Activated effector memory CD4-positive, alpha-beta T cell treated with Interleukin-2 at 50 U/mL for 16 hours (primary cell): ENCODE results near the gene PDZD2.

Experiments used
- DNase-seq: peaks from one replicate; pipeline ENCODE4 v3.0.0-alpha.2; 2020

The PDZD2 gene

GRCh38 chr5:31888564-31888963, 249.6 kb downstream of the PDZD2 start:
- DNase-seq: no peak

DNA sequence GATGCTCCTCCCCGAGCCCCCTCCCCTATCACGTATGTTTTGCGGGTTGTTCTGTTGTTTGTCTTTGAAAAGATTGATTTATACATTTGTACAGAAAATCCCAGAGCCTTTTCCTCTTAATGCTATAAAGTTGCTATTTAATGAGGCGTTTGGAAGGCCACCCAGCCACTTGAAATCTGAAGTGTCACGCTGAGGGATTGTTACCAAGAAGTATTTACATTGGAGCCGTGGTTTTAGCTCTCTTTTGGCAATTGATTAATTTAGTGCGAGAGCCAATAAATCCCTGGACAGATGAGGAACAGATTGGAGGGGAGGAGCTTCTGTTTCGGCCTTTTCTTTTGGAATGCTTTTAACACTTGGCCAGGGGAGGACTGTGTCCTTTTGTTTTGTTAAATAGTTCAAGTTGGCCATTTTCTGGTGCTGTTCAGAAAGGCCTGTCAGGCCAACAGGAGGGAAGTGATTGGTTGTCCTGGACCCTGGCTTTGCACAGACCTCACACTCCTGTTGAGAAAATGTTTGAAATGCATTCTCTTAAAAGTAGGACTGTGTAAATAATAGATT, 250.2 kb downstream of the PDZD2 start:
- no peak for DNase-seq

DNA sequence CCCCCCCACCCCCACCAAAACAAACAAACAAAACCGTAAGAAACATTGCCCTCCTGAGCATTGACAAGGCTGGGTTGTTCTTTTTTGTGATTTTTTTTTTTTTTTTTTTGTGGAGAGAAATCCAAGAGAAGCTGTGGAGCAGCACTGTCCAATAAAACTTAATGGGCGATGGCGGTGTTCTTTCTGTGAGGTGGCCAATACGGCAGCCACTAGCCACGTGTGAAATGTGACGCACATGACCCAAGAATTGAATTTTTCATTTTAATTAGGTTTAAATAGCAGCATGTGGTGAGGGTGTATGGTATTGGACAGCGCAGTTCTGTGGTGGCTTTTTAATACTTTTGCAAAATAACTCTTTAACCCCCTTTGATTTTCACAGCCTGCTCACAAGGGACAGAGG, 251.1 kb downstream of the PDZD2 start:
- no peak for DNase-seq

DNA sequence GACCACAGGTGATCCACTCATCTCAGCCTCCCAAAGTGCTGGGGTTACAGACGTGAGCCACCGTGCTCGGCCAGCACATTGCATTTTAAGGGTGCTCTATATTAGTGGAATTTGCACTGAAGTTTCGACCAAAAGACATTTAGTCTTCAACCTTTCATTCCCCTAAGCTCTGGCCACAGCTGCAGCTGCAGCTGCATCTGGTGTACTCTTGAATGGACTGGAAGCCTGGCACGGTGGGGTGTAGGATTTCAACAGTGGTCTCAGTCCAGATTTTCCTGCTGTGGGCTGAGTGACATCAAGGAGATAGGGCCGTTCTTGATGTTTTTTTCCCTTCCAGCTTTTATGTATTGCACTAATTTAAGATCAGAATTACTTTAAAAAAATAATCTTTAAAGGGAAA, 255.2 kb downstream of the PDZD2 start:
- no peak for DNase-seq

- no peak for DNase-seq
Measured at GRCh38 chr5:31895199-31895820, 256.4 kb downstream of the PDZD2 start.

DNA sequence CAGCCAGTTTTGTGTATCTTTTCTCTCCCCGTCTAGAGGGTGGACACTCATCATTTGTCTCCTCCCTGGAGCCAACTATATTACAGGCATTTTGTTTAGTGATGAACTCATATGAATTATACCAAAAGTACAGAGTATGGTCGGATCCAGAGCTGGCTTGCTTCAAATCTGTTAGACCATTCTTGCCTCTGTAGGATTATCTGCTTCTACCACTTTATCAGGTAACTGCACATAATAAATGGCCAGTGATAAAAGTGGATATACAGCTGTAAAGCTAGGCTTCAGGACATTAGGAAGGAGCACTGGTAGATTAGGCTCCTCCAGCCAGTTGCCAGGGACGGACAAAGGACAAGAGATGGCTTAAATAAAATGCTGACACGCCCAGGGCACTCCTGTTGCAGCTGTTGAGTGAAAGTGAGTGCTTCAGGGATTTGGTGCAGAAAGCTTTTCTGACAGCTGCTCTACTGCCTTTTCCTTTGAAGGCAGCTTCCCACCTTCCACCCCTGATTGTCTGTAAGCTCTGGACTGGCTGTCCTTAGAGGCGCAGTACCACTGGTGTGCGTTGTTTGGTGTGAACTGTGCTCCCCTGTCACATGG, 259.2 kb downstream of the PDZD2 start:
- no peak for DNase-seq

DNA sequence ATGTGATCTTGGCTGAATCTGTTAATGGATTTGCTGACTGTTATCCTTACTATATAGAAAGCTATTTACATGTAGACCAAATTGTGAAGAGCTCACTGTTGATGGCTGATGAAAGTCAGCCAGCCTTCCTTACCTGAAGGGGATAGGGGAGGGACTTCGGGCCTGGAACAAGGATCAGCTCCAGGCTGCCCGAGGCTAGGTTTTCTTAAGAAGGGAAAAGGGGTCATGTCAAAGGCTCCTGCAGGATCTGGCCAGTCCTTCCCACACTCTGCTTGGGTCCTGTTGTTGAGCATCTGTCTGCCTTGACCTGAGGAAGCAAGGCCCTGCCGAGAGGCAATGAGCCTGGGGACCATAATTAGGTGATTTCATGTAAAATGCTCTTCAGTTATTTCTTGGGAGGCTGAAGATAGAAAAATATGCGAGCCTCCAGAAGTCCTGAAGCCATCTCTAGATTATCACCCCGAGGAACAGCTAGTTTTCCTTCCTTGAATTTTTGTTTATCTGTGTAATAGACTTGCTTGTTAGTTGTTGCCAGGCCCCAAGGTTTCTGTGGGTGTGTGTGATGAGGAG, 261.4 kb downstream of the PDZD2 start:
- no peak for DNase-seq

DNA sequence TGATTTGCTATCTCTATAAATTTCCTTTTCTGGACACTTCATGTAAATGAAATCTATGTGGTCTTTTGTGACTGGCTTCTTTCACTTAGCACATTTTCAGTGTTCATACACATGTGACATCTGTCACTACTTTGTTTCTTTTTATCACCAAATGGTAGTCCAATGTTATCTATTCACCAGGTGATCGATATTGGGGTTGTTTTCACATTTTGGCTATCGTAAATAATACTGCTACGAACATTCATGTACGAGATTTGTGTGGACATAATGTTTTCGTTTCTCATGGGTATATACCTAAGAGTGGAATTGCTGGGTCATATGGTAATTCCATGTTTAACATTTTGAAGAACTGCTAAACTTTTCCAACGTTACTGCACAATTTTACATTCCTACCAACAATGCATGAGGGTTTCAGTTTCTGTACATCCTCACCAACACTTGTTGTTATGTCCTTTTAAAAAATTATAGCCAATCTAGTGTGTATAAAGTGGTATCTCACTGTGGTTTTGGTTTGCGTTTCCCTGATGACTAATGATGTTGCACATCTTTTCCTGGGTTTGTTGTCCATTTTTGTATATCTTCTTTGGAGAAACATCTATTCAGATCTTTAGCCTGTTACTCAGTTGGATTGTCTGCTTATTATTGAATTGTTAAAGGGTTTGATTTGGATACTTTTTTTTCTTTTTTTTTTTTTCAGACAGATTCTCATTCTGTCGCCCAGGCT, 263.0 kb downstream of the PDZD2 start:
- no peak for DNase-seq

DNA sequence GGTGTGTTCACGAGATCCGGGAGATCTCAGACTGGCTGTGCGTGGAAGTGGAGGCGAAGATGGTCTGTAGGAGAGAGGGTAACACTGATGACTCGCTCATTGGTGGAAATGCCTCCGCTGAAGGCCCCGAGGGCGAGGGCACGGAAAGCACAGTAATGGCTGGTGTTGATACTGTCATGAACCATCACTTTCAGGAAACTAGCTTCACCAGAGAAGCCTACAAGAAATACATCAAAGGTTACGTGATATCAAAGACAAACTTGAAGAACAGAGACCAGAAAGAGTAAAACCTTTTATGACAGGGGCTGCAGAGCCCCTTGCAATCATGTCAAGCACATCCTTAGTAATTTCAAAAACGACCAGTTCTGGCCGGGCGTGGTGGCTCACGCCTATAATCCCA, 269.5 kb downstream of the PDZD2 start:
- no peak for DNase-seq

- DNase-seq: no peak
Measured at GRCh38 chr5:31909073-31909472, 270.1 kb downstream of the PDZD2 start.

DNA sequence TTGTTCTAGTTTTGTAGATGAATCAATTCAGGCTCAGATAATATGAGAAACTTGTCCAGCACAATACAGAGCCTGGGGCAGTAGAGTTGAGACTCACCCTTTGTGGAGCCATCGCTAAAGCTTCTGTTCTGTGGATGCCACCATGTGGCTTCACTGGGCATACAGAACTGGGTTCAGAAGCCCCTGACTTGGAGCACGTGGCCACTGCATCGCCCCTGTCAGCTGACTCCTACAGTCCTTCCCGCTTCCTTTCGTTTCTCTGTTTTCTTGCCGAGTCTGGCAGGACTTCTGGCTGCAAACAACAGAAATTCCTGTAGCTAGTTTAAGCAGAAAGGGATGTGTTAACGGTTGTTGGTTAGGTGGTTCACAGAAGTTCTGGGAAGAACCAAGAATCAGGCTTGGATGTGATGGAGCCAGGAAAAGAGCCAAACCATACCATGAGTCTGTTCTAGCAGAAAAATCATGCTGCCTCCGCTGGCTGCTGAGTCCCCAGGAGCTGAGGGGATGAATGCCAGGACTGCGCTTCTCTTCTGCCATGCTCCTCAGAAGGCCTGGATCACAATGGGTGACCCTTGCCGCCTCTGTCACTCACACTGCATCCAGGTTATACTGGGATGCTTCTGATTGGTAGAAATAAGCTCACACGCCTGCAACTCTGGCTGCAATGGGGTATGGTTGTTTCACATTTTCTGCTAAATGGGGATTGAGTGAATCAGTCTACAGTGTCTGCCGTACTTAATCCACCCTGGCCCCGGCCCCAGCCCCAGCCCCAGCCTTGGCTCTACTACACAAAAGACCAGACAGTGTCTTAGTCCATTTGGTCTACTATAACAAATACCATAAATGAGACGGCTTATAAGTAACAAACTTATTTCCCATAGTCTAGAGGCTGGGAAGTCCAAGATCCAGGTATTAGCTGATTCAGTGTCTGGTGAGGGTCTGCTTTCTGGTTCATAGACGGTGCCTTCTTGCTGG, 272.6 kb downstream of the PDZD2 start:
- DNase-seq: no peak

DNA sequence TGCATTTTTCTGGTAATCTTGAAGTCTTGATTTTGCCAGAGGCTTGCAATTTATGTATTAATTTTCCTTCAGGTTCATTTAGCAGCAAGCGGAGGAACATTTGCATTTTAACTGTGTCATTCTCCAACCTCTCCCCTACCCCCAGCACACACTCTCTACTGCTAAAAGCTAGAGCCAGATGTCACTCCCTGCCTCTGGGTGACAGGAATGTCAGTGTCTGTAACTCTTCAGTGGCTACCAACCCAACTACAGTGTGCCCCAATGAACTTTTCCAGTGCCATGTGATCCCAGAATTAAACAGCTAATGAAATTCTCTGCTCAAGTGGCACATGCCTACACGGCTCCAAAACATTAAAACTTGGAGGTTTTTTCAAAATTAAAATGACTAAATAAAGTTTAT, 274.9 kb downstream of the PDZD2 start:
- no peak for DNase-seq

DNA sequence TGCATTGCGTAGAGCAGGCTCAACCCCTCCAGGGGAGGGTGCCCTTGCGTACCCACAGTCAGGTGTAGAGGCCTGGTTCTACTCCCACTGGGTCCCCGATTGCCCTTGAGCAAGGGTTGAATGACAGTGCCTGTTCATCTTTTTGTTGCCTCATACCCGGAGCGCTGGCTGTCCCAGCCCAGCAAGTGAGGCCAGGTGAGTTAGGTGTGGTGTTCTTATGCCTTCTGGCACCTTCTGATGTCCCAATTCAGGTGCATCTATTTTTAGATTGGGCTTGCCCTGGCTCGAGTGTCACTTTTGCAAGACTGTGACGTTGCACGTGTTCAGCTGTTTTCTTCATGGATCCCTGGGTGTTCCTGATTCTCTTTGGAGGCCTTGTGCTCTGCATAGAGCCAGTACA, 277.4 kb downstream of the PDZD2 start:
- no peak for DNase-seq

- no peak for DNase-seq
Measured at GRCh38 chr5:31918739-31919138, 279.8 kb downstream of the PDZD2 start.

- no peak for DNase-seq
Measured at GRCh38 chr5:31921852-31922305, 282.9 kb downstream of the PDZD2 start.

GRCh38 chr5:31924005-31924404, 285.1 kb downstream of the PDZD2 start:
- DNase-seq: no peak

- no peak for DNase-seq
Measured at GRCh38 chr5:31931874-31932273, 292.9 kb downstream of the PDZD2 start.

DNA sequence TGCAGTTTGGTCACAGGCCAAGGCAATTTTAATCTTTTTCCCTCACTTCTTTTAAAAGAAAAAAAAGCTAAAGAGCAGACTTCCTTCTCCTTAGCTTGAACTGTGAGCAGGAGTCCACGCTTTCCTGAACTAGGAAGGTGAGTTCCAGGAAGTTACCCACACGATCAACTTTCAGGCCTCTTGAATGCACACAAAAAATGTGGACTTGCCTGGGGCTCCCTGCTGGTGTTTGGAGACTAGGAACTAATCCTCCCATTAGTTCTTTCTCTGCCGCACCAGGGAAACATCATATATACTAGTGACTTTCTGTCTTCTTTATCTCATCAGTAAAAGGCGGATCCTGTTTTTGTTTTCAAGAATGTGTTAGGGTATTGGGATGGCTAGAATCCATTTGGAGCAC, 295.2 kb downstream of the PDZD2 start:
- no peak for DNase-seq

GRCh38 chr5:31935496-31936369, 296.8 kb downstream of the PDZD2 start:
- no peak for DNase-seq

GRCh38 chr5:31936683-31937082, 297.8 kb downstream of the PDZD2 start:
- no peak for DNase-seq

- DNase-seq: no peak
Measured at GRCh38 chr5:31937226-31937625, 298.3 kb downstream of the PDZD2 start.
